CD4-positive, alpha-beta T cell treated with Interleukin-15 for 4 hours (primary cell): ENCODE results near the gene BFSP1.

ENCODE experiments used
- DNase-seq: peaks from one replicate; pipeline ENCODE4 v3.0.0-alpha.2; 2020; ENCODE audit warnings: low spot score

The BFSP1 gene

GRCh38 chr20:17497821-17498580 is 33.2 kb downstream of the BFSP1 start:
- no peak for DNase-seq

GRCh38 chr20:17495826-17496225 is 35.4 kb downstream of the BFSP1 start:
- no peak for DNase-seq

- DNase-seq, result no peak
Observed at GRCh38 chr20:17494201-17494600, 37.0 kb downstream of the BFSP1 start.

GRCh38 chr20:17493173-17493572 is 38.0 kb downstream of the BFSP1 start:
- DNase-seq, result no peak

- DNase-seq, result no peak
Observed at GRCh38 chr20:17491488-17491887, 39.7 kb downstream of the BFSP1 start.

GRCh38 chr20:17491041-17491440 is 40.1 kb downstream of the BFSP1 start:
- DNase-seq, result no peak

GRCh38 chr20:17490501-17490900 is 40.7 kb downstream of the BFSP1 start:
- DNase-seq, result no peak

- no peak for DNase-seq
Observed at GRCh38 chr20:17488916-17489600, 42.1 kb downstream of the BFSP1 start.

- no peak for DNase-seq
Observed at GRCh38 chr20:17485017-17485416, 46.2 kb downstream of the BFSP1 start.

- no peak for DNase-seq
Observed at GRCh38 chr20:17482536-17482935, 48.6 kb downstream of the BFSP1 start.

- DNase-seq, result no peak
Observed at GRCh38 chr20:17481661-17482060, 49.5 kb downstream of the BFSP1 start.

- no peak for DNase-seq
Observed at GRCh38 chr20:17480696-17481095, 50.5 kb downstream of the BFSP1 start.

GRCh38 chr20:17479063-17479657 is 52.0 kb downstream of the BFSP1 start:
- DNase-seq, result no peak

- no peak for DNase-seq
Observed at GRCh38 chr20:17473659-17474058, 57.5 kb downstream of the BFSP1 start.

- no peak for DNase-seq
Observed at GRCh38 chr20:17471606-17472187, 59.5 kb downstream of the BFSP1 start.

- no peak for DNase-seq
Observed at GRCh38 chr20:17470973-17471372, 60.2 kb downstream of the BFSP1 start.

GRCh38 chr20:17470521-17470920 is 60.7 kb downstream of the BFSP1 start:
- DNase-seq, result no peak

- DNase-seq, result no peak
Observed at GRCh38 chr20:17469246-17470030, 61.7 kb downstream of the BFSP1 start.

GRCh38 chr20:17468073-17468840 is 62.9 kb downstream of the BFSP1 start:
- DNase-seq, result no peak

GRCh38 chr20:17467120-17467655 is 64.0 kb downstream of the BFSP1 start:
- no peak for DNase-seq

GRCh38 chr20:17466641-17467040 is 64.5 kb downstream of the BFSP1 start:
- DNase-seq, result no peak
